Body of pancreas (tissue), 4 donors: ENCODE measurements around the gene AKT3. TPM values are rescaled to one million over a fixed set of nuclear protein-coding genes. Genes with fewer than 3 reads are reported as not detected.

Experiments
- ATAC-seq: fragments of 150-250 bp; one replicate; pipeline ENCODE4 v1.9.1; 2016
- DNase-seq, 4 donors: peaks; one replicate each; pipeline ENCODE4 v3.0.0-alpha.2; 2019
- H3K27ac ChIP-seq, 4 donors: fragments of 200-600 bp; sonication (generic); 1 replicate in 3 of 4; 2 replicates in 1 of 4; pipeline versions ENCODE4 v1.5.1 to v1.6.1; 2016 to 2019; ENCODE audit warnings: mild to moderate bottlenecking in 1 of 4, mixed read lengths in 1 of 4, moderate library complexity in 1 of 4
- H3K27me3 ChIP-seq, 2 donors: fragments of 200-600 bp; sonication (generic); one replicate each; pipeline ENCODE4 v1.6.0; 2016; ENCODE audit warnings: mild to moderate bottlenecking in 1 of 2
- H3K36me3 ChIP-seq, 2 donors: fragments of 200-600 bp; sonication (generic); replicated peaks in 1 of 2; 2 replicates each; pipeline ENCODE4 v1.5.1; 2016; ENCODE audit warnings: low read depth in 2 of 2; ENCODE audit not compliant: insufficient read depth in 1 of 2
- H3K4me1 ChIP-seq: fragments of 200-600 bp; sonication (generic); one replicate; pipeline ENCODE4 v1.6.0; 2016
- H3K4me3 ChIP-seq, 2 donors: fragments of 200-600 bp; sonication (generic); 1 replicate in 1 of 2; 2 replicates in 1 of 2; pipeline ENCODE4 v1.5.1; 2016 to 2019
- H3K9me3 ChIP-seq, 3 donors: fragments of 200-600 bp; sonication (generic); 1 replicate in 2 of 3; 2 replicates in 1 of 3; pipeline ENCODE4 v1.5.1; 2016
- POLR2A ChIP-seq, 3 donors: fragments of 450-650 bp; IDR thresholded peaks; one replicate each; pipeline ENCODE4 v1.6.1; 2016; ENCODE audit warnings: antibody characterized with exemption in 3 of 3, mild to moderate bottlenecking in 2 of 3
- WGBS, 2 donors: methylation state at CpG; one replicate each; pipeline ENCODE4 v1.1.5; 2017; 5-methylcytosine and 5-hydroxymethylcytosine counted together
- intact Hi-C: fragments of 100-400 bp; cut with DNase I; formaldehyde crosslinking; loops from one replicate; pipeline ENCODE4 v1.15.1; 2023
- total RNA-seq, 2 donors: library from RNA; depleted of rRNA; stranded (reverse); fragments of >200 nt; gene quantifications; one replicate each; pipeline ENCODE4 v1.1.0, GENCODE V29; 2016
- TF ChIP-seq, protein P1 (sequence below), 7 experiments: fragments of 450-650 bp in 4 of 7; fragments of 200-600 bp in 3 of 7; sonication (generic) in 3 of 7; IDR thresholded peaks; one replicate each; pipeline ENCODE4 v1.5.1; 2016 to 2019; ENCODE audit warnings: antibody characterized with exemption in 7 of 7

The AKT3 gene
- total RNA-seq, 2 donors from 2014 or later: 14.0 to 24.7 TPM

DNA sequence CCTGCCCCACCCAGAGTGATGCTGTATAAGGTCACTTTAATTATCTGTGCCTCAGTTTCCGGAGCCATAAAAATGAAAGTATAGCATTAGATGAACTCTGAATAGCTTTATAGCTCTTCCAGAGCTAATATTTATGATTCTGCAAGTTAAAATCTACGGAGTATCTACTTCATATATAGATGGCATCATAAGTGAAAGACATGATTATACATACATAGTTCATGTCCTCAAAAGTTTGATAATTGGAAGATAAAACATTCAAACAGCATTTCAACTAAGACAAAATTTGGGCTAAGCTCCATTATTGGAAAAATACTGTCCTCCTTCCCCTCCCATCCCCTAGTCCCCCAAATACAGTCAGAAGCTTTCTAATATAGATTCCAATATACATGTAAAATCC is 4.2 kb downstream of the AKT3 start:
- ATAC-seq (no peak), DNase-seq (no peak)
- Histone ChIP-seq H3K4me3 (no peak overlapping the region), H3K36me3 (no peaks in the 10 kb centered on the region), H3K4me1 (peaks cover 15% of the 10 kb centered on the region), H3K9me3 (no peaks in the 10 kb centered on the region), H3K27me3 (no peaks in the 10 kb centered on the region), H3K27ac (no peak overlapping the region)
- TF ChIP-seq, protein P1, sequence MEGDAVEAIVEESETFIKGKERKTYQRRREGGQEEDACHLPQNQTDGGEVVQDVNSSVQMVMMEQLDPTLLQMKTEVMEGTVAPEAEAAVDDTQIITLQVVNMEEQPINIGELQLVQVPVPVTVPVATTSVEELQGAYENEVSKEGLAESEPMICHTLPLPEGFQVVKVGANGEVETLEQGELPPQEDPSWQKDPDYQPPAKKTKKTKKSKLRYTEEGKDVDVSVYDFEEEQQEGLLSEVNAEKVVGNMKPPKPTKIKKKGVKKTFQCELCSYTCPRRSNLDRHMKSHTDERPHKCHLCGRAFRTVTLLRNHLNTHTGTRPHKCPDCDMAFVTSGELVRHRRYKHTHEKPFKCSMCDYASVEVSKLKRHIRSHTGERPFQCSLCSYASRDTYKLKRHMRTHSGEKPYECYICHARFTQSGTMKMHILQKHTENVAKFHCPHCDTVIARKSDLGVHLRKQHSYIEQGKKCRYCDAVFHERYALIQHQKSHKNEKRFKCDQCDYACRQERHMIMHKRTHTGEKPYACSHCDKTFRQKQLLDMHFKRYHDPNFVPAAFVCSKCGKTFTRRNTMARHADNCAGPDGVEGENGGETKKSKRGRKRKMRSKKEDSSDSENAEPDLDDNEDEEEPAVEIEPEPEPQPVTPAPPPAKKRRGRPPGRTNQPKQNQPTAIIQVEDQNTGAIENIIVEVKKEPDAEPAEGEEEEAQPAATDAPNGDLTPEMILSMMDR (IDR thresholded peaks at IDR 0.05): no peak
- TF ChIP-seq POLR2A (IDR thresholded peaks at IDR 0.05): no peak
- intact Hi-C loops: no loop called here
- WGBS, 2 donors: 87 to 90% methylated on average over 2 of the region's 2 CpGs

DNA sequence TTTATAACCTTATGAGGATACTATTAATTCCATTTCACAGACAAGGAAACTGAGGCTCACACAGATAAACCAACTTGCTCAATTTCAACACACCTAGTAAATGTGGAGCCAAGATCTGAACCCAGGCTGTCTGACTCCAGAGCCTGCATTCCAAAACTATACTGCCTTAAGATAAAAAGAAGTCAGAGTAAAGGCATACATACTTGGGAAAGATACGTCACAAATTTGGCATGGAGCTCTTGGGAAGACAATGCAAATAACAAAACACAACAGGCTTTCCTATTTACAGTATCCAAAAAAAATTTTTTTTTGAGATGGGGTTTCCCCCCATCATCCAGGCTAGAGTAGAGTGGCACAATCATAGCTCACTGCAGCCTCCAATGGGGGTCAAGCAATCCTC is 5.9 kb downstream of the AKT3 start:
- Histone ChIP-seq H3K4me1 (peaks cover 6% of the 10 kb centered on the region), H3K9me3 (no peaks in the 10 kb centered on the region), H3K27ac (no peak overlapping the region), H3K27me3 (no peaks in the 10 kb centered on the region), H3K36me3 (no peaks in the 10 kb centered on the region), H3K4me3 (no peak overlapping the region)
- DNase-seq (no peak), ATAC-seq (no peak)
- WGBS, 2 donors: 79% methylated on average over 1 of the region's 1 CpG
- intact Hi-C loops: no loop called here
- no peak for TF ChIP-seq POLR2A (IDR thresholded peaks at IDR 0.05)
- TF ChIP-seq, protein P1 (IDR thresholded peaks at IDR 0.05): no peak

DNA sequence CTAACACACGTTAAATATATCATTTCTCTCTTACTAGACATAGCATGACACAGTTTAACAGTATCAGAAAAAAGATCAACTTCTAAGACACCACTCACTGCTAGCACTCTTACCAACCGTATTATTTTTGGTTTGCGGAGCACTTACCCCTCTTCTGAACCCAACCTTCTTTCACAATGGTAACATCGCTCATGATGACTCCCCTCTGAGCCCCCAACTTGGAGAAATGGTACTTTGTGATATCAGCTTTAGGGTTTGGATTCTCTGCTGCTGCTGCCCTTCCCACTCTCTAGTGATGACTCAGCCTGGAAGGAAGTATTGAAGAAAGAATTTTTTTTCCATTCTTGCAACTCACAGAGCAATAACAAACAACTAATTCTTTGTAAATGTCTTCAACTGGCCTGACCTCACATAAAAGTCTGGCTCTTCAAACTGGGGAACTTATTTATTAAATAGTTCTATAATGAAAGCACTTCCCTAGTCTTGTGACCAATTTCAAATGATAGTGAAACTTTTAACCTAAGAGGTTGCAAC is 7.0 kb downstream of the AKT3 start:
- Histone ChIP-seq H3K36me3 (no peaks in the 10 kb centered on the region), H3K27ac (no peak overlapping the region), H3K9me3 (no peaks in the 10 kb centered on the region), H3K4me3 (no peak overlapping the region), H3K27me3 (no peaks in the 10 kb centered on the region), H3K4me1 (no peaks in the 10 kb centered on the region)
- no peak for ATAC-seq
- intact Hi-C loops: no loop called here
- DNase-seq: no peak
- TF ChIP-seq, protein P1 (IDR thresholded peaks at IDR 0.05): no peak
- TF ChIP-seq POLR2A (IDR thresholded peaks at IDR 0.05): no peak
- 65 to 67% methylated on average over 4 of the region's 4 CpGs for WGBS, 2 donors

DNA sequence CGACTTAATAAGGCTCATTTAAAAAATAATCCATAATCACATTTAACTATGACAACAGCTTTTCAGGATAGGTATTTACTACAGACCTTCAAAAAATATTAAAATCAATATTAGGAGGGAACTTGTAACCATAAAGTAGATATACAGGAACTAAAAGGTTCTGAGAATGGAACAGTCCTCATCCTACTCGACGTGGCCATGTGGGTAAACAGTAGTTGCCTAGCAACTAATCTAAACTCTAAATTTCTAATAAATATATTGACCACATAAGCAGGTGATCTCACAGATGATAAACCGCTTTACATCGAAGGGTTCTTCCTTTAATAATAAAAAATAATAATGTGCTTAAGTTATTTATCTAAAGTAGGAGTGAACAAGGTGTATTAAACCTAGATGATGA is 7.9 kb downstream of the AKT3 start:
- Histone ChIP-seq H3K27me3 (no peaks in the 10 kb centered on the region), H3K9me3 (no peaks in the 10 kb centered on the region), H3K36me3 (no peaks in the 10 kb centered on the region), H3K4me1 (no peaks in the 10 kb centered on the region), H3K27ac (no peak overlapping the region), H3K4me3 (no peak overlapping the region)
- no peak for ATAC-seq
- DNase-seq: no peak
- WGBS, 2 donors: 58% methylated on average over 5 of the region's 5 CpGs
- intact Hi-C loops: no loop called here
- no peak for TF ChIP-seq POLR2A (IDR thresholded peaks at IDR 0.05)
- TF ChIP-seq, protein P1 (IDR thresholded peaks at IDR 0.05): no peak

DNA sequence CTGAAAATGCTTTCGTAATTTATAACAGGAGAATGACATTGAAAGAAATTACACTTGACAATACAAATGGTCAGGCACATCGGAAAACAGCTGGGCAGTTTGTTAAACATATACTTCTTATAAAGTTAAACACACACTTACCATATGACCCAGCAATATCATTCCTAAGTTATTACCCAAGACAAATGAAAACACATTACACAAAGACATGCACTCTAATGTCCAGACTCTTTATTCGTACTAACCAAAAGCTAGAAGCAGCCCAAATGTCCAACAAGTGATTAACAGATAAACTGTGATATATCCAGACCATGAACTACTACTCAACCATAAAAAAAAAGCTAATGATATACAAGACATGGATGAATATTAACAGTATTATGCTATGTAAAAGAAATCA is 8.5 kb downstream of the AKT3 start:
- no peak overlapping the region for H3K4me3 ChIP-seq
- intact Hi-C loops: no loop called here
- ATAC-seq: no peak

More for the DNA sequence above, 8.5 kb downstream of the AKT3 start:
- H3K36me3 ChIP-seq: no peaks in the 10 kb centered on the region
- TF ChIP-seq, protein P1 (IDR thresholded peaks at IDR 0.05): no peak
- TF ChIP-seq POLR2A (IDR thresholded peaks at IDR 0.05): no peak
- H3K27ac ChIP-seq: no peak overlapping the region
- H3K9me3 ChIP-seq: no peaks in the 10 kb centered on the region
- DNase-seq: no peak
- 74% methylated on average over 3 of the region's 3 CpGs for WGBS, 2 donors
- H3K4me1 ChIP-seq: no peaks in the 10 kb centered on the region
- H3K27me3 ChIP-seq: no peaks in the 10 kb centered on the region
